ENCODE results near the gene FAM241A. TPM values are rescaled to one million over a fixed set of nuclear protein-coding genes. Genes with fewer than 3 reads are reported as not detected.

The FAM241A gene
- total RNA-seq, 4 donors from 2014 or later: 4.0 to 5.6 (median 4.6) TPM

DNA sequence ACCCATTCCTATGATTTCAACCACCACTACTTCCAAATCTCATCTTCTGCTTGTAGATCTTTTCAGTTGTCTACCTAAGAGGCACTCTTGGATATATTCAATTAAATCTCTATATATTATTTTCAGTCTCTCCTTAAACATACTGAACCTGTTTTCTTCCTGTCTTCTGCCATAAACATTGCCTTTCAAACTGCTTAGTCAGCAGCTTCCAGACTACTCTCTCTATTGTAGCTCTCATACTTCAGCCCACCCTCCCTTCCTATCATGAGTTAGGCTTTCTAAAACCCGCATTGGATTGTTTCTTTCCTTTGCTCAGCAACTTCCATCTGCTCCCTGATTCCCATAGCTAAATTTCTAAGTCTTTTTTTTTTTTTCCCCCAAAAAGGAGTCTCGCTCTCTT, 90.8 kb downstream of the FAM241A start:
- TF ChIP-seq, protein P1, sequence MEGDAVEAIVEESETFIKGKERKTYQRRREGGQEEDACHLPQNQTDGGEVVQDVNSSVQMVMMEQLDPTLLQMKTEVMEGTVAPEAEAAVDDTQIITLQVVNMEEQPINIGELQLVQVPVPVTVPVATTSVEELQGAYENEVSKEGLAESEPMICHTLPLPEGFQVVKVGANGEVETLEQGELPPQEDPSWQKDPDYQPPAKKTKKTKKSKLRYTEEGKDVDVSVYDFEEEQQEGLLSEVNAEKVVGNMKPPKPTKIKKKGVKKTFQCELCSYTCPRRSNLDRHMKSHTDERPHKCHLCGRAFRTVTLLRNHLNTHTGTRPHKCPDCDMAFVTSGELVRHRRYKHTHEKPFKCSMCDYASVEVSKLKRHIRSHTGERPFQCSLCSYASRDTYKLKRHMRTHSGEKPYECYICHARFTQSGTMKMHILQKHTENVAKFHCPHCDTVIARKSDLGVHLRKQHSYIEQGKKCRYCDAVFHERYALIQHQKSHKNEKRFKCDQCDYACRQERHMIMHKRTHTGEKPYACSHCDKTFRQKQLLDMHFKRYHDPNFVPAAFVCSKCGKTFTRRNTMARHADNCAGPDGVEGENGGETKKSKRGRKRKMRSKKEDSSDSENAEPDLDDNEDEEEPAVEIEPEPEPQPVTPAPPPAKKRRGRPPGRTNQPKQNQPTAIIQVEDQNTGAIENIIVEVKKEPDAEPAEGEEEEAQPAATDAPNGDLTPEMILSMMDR (IDR thresholded peaks at IDR 0.05): no peak
- no peak for TF ChIP-seq POLR2A (IDR thresholded peaks at IDR 0.05)
- WGBS, 2 donors: 94 to 96% methylated on average over 2 of the region's 2 CpGs
- intact Hi-C loops (cut with DNase I; ENCODE audit: low total_unique reads): loop anchor here (5.0 kb wide), 1 partner anchor 139 kb away; no protein-coding TSS in a partner anchor
- no peak overlapping the region for H3K4me3 ChIP-seq (ENCODE audit: low read depth, poor library complexity, severe bottlenecking)
- no peak for DNase-seq (ENCODE audit: low spot score in 2 of 2)

DNA sequence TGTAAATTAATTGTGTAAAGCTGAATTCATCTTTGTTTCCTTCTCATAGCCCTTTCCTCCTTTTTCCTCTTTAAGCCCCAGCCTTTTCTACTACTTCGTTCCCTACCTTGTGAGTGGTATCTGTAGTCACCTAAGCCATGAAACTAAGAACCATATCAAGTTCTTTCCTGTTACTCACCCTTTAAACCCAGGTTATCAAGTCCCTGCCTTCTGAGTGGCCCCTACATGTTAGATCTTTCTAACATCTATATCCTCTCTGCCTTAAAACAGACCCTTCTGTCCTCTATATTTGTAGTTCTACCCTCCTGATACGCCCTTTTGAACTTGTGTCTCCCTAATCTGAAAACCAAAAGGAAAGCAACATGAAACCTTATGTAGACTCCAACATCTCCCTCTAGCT, 93.6 kb downstream of the FAM241A start:
- no peak for DNase-seq (ENCODE audit: low spot score in 2 of 2)
- no peak overlapping the region for H3K4me3 ChIP-seq (ENCODE audit: low read depth, poor library complexity, severe bottlenecking)
- TF ChIP-seq, protein P1 (IDR thresholded peaks at IDR 0.05): no peak
- TF ChIP-seq POLR2A (IDR thresholded peaks at IDR 0.05): no peak
- WGBS, 2 donors: 97 to 98% methylated on average over 2 of the region's 2 CpGs
- intact Hi-C loops (cut with DNase I; ENCODE audit: low total_unique reads): loop anchor here (5.0 kb wide), 1 partner anchor 142 kb away; no protein-coding TSS in a partner anchor

Other genes starting within 250 kb of the FAM241A start
- 10 to 100 TPM; 12.9 to 24.9 (median 17.4) TPM for gene AP1AR, start 86.3 kb downstream of the FAM241A start, total RNA-seq
- 10 to 100 TPM in 3 of 4 donors, 1 to 10 TPM in 1; 8.8 to 21.9 (median 14.9) TPM for gene TIFA, start 140.4 kb downstream of the FAM241A start, total RNA-seq
- gene ALPK1, start 151.9 kb downstream of the FAM241A start, total RNA-seq: 10 to 100 TPM; 15.9 to 24.0 (median 19.7) TPM

Measured in lower leg skin (tissue), 4 donors.